ENCODE data around the gene IFIT5. TPM values are rescaled to one million over a fixed set of nuclear protein-coding genes. Genes with fewer than 3 reads are reported as not detected.

IFIT5 gene
- total and polyA plus RNA-seq, 5 experiments from 2014 or later, result 9.0 to 23.4 (median 10.6) TPM

DNA sequence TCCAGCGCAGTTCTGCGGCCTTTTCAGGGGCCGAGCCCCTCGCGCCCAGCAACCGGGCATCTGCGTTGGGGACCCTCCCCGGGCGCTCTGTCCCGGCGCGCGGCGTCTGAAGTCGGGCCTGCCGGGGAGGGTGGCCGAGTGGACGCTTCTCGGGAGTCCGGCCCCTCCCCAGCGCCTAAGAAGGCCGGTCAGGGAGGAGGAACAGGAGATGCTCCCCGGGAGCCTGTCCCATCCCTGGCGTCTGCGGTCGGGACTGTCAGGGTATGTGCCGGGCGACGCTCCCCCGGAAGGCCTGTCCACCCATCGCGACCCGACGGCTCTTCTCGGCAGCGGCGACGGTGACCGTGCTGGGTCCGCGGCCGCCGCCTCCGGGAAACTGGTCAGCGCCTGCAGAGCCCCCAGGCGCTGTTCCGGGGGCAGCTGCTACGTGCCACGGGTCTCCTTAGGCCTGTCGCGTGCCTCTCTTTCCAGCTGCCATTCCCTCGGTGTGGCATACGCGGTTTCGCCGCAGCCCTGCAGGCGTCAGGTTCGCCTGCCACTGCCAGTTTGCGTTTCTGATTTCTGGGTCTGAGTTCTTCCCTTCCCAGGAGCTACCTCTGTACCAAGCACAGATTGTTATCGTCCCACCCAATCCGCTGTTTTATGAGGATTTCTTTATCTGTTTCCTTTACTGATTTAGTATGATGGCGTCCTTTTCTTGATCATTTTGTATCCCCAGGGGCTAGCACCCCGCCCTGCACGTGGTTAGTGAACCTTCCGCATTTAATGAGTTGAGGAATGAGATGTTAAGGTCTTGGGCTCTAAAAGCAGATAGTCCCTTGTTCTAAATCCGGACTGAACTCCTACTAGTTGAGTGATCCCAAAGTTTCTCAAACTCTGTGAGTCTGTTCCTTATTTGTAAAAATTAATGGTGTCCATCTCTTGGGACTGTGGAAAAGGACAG, 782 bp downstream of the IFIT5 start:
- POLR2A ChIA-PET, result interaction anchor here (0.6 to 4.7 kb wide), 9 partner anchors 9 to 205 kb away, joined by 4 to 70 read pairs (median 4); partner anchors contain the start of genes IFIT1, IFIT2 and LIPA
- ATAC-seq (peak; percentile 52 to 54), DNase-seq (peak; percentile 18 to 71 (median 46))
- no peaks in the 10 kb centered on the region for H3K9me3 Mint-ChIP-seq
- H3K27ac Mint-ChIP-seq, result peak overlapping the region; percentile 91 to 100 (median 98)
- H3K27me3 Mint-ChIP-seq, result no peaks in the 10 kb centered on the region
- H3K4me3 Mint-ChIP-seq, result peak overlapping the region; percentile 92 to 100 (median 97)
- peaks cover 29 to 83% (median 55%) of the 10 kb centered on the region in 4 donors for H3K4me1 Mint-ChIP-seq
- peaks cover 0 to 15% (median 4%) of the 10 kb centered on the region in 3 donors for H3K36me3 Mint-ChIP-seq

DNA sequence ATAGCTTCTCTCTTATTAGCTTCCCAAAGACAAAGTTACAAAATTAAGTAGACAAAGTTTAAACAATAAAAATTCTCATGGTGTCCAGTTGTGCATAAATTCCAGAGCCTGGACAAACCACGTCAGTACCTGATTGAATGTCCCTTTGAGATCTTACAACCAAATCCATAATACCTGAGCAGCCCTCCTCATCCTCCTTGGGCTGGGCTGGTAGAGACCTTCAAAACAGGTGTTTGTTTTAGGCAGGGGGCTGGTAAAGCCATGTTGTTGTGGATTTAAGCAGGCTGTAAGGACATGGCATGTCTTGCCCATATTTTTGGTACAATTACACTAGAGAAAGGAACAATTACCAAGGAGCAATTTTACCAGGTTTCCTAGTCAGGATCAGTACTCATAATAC, 2.1 kb downstream of the IFIT5 start:
- POLR2A ChIA-PET, result no interaction called here
- Mint-ChIP-seq H3K27ac (peak overlapping the region; percentile 45 to 100 (median 98)), H3K36me3 (peaks cover 0 to 28% (median 12%) of the 10 kb centered on the region in 3 donors), H3K4me3 (peak overlapping the region; percentile 92 to 100 (median 97)), H3K27me3 (no peaks in the 10 kb centered on the region), H3K4me1 (peaks cover 26 to 83% (median 53%) of the 10 kb centered on the region in 4 donors), H3K9me3 (no peaks in the 10 kb centered on the region)
- DNase-seq (no peak), ATAC-seq (no peak)

DNA sequence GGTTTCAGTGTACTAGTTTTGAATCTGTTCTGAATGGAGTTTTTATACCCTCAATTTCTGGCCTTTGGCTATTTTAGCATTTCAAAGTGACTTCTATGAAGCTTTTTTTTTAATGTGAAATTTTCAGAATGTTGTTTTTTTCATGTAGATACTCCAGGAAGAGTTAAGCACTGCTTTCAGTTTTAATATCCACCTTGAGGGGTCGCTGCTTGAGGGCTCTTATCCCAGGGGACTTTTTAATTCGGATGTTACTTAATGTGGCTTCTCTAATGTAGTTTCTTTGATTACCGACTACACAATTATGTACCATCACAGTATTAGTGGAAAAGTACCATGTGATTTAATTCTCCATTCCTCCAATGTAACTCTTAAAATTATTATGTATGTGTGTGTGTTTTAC, 5.2 kb downstream of the IFIT5 start:
- Mint-ChIP-seq H3K4me1 (peaks cover 27 to 64% (median 37%) of the 10 kb centered on the region in 4 donors), H3K4me3 (peak overlapping the region in 7 of 10 donors; percentile 16 to 61 (median 39)), H3K9me3 (no peaks in the 10 kb centered on the region), H3K27me3 (no peaks in the 10 kb centered on the region), H3K36me3 (peaks cover 0 to 32% (median 12%) of the 10 kb centered on the region in 3 donors), H3K27ac (peak overlapping the region in 8 of 10 donors; percentile 19 to 100 (median 54))
- DNase-seq (peak in 5 of 10 donors; percentile 19 to 32 (median 27)), ATAC-seq (peak in 1 of 2 donors; percentile 44)
- POLR2A ChIA-PET, result interaction anchor here (0.7 to 0.8 kb wide), 2 partner anchors 71 to 118 kb away, joined by 3 to 4 read pairs; partner anchors contain the start of gene IFIT2

DNA sequence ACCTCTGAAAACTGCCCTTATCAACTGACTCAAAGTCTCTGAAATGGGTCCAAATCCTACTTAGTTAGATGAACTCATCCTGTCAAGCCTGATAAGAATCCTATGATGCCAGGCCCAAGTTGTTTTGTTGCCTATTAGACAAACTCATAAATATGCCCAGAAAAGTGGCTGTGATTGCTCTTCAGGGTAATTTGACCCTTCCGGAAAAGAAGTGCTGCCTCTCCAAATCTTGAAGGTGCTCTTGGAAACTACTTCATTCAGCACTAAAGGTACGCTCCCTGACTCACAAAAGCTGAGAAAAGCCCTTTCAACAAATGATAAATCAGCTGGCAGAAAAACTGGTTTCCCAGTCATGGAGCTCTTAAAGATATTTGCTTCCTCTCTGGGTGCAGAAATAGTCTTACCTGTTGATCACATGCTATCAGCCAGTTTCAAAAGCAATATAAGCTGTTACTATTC, 6.7 kb downstream of the IFIT5 start:
- POLR2A ChIA-PET, result no interaction called here
- Mint-ChIP-seq H3K27me3 (no peaks in the 10 kb centered on the region), H3K27ac (peak overlapping the region in 5 of 10 donors; percentile 11 to 62 (median 54)), H3K36me3 (peaks cover 0 to 32% (median 12%) of the 10 kb centered on the region in 3 donors), H3K4me1 (peaks cover 20 to 55% (median 27%) of the 10 kb centered on the region in 4 donors), H3K9me3 (no peaks in the 10 kb centered on the region), H3K4me3 (peak overlapping the region in 1 of 10 donors; percentile 18)
- ATAC-seq (no peak), DNase-seq (no peak)

DNA sequence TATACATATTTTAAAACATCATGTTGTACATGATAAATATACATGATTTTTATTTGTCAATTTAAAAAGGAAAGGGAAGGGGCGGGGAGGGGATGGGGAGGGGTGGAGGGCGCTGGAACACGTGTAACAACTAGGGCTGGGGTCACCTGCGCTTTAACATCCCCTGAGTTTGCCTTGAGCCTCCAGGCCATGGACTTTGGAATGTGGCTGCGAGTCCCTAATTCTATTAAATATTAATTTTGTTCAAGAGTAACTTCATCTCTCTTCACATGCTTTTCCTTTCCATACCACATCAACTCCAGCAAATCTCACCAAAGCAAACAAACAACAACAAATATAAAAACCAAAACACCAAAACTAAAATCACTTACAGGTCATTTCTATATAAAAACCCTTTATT, 10.6 kb downstream of the IFIT5 start:
- Mint-ChIP-seq H3K36me3 (peaks cover 0 to 18% (median 7%) of the 10 kb centered on the region in 3 donors), H3K4me3 (no peak overlapping the region), H3K27ac (peak overlapping the region in 1 of 10 donors; percentile 35), H3K9me3 (no peaks in the 10 kb centered on the region), H3K27me3 (peaks cover 0 to 9% (median 0%) of the 10 kb centered on the region in 5 donors), H3K4me1 (peaks cover 0 to 18% (median 4%) of the 10 kb centered on the region in 4 donors)
- ATAC-seq (no peak), DNase-seq (no peak)
- POLR2A ChIA-PET, result no interaction called here

DNA sequence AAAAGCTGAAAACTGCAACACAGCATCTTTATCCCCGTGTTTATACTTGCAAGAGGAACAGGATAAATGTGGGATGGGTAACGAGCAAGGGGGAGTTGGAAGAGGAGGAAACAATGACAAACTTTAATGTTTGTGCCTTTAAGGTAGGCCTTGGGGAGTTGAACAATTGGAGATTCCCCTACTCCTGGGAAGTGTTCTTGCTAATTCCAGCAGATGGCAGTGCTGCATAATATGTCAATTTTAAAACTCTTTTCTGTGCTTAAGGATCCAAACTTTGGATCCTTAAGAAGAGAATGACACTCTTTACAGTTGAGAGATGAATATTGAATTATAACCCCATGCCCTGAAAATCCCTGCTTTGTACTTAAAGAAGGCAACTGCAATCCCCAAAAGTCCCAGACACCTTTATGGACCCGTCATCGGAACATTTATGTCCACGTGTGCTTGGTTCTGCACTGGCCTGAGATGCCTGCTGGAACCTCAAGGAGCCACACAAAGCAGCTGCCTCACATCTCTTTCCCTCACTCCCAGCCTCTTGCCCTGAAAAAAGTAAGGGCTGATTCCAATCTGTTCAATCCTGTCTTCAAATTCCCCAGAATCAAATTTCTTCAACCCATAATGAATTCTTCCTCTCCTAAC, 12.0 kb downstream of the IFIT5 start:
- Mint-ChIP-seq H3K27me3 (peaks cover 0 to 9% (median 0%) of the 10 kb centered on the region in 5 donors), H3K27ac (peak overlapping the region in 3 of 10 donors; percentile 3 to 35 (median 22)), H3K4me3 (no peak overlapping the region), H3K9me3 (no peaks in the 10 kb centered on the region), H3K36me3 (peaks cover 0 to 5% (median 0%) of the 10 kb centered on the region in 3 donors), H3K4me1 (peaks cover 0 to 6% (median 3%) of the 10 kb centered on the region in 4 donors)
- peak; percentile 59 to 62 for ATAC-seq
- peak in 3 of 10 donors; percentile 22 to 28 (median 22) for DNase-seq
- POLR2A ChIA-PET, result no interaction called here

DNA sequence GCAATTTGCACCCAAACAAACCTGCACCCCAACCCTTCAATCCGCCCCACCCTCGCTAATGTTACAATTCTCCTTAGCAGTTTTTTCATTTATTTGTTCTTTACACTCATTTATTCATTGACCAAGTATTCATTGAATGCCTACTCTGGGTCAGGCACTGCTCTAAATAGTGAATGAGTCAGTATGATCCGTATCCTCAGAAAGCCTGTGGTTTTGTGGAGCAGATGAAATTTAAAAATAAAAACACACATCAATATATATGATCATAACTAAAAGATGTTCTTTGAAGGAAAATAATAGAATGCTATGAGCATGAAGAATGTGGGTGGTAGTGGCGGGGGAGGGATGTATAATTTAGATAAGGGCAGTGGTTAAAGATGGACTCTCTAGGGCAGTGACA, 13.3 kb downstream of the IFIT5 start:
- no peak overlapping the region for H3K4me3 Mint-ChIP-seq
- DNase-seq (no peak), ATAC-seq (no peak)
- H3K9me3 Mint-ChIP-seq, result no peaks in the 10 kb centered on the region
- peaks cover 0 to 2% (median 0%) of the 10 kb centered on the region in 3 donors for H3K36me3 Mint-ChIP-seq
- no peak overlapping the region for H3K27ac Mint-ChIP-seq
- H3K27me3 Mint-ChIP-seq, result peaks cover 0 to 9% (median 0%) of the 10 kb centered on the region in 5 donors
- H3K4me1 Mint-ChIP-seq, result peaks cover 0 to 3% (median 3%) of the 10 kb centered on the region in 4 donors
- POLR2A ChIA-PET, result no interaction called here

DNA sequence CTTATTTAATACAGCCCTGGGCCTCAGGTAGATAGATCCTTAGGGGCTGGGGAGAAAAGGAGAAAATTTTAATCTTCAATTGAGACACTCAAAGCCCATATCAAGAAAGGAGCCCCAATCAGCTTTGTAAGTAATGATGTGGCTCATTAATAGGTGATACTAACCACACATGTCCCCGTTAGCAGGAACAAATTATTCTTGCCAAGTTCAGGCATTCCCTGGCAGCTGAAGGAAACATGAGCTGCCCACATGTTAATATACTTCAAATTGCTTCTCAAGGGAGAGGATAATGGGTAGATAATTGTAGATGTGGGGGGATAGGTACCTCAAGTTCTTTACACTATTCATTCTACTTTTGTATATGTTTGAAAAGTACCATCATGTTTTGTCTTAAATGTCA, 14.5 kb downstream of the IFIT5 start:
- no peaks in the 10 kb centered on the region for H3K36me3 Mint-ChIP-seq
- H3K27me3 Mint-ChIP-seq, result peaks cover 0 to 9% (median 3%) of the 10 kb centered on the region in 5 donors
- H3K4me3 Mint-ChIP-seq, result no peak overlapping the region
- no peak for ATAC-seq
- no peak overlapping the region for H3K27ac Mint-ChIP-seq
- no peaks in the 10 kb centered on the region for H3K9me3 Mint-ChIP-seq
- POLR2A ChIA-PET, result no interaction called here
- no peak for DNase-seq
- no peaks in the 10 kb centered on the region for H3K4me1 Mint-ChIP-seq

DNA sequence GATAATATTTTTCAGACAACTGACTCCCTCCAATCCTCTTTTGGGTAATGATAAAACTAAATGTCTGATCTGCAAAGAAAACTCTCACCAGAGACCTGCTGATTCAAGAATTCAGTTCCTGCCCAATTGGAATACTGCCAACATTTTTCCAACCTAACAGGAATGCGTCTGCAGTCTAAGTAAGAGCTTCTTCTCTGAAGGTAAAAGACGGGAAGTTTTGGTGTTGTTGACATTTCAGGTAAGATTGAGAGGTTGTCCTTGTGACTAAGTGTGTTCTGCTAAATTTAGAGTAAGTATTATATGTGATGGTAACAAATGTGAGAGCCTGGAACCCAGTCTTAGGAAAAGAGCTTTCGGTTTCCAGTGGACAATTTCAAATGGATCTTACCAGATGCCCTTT, 17.6 kb downstream of the IFIT5 start:
- peaks cover 9 to 31% (median 17%) of the 10 kb centered on the region in 5 donors for H3K27me3 Mint-ChIP-seq
- no peaks in the 10 kb centered on the region for H3K4me1 Mint-ChIP-seq
- POLR2A ChIA-PET, result no interaction called here
- no peak overlapping the region for H3K4me3 Mint-ChIP-seq
- no peaks in the 10 kb centered on the region for H3K36me3 Mint-ChIP-seq
- ATAC-seq (no peak), DNase-seq (no peak)
- H3K27ac Mint-ChIP-seq, result no peak overlapping the region
- H3K9me3 Mint-ChIP-seq, result no peaks in the 10 kb centered on the region

DNA sequence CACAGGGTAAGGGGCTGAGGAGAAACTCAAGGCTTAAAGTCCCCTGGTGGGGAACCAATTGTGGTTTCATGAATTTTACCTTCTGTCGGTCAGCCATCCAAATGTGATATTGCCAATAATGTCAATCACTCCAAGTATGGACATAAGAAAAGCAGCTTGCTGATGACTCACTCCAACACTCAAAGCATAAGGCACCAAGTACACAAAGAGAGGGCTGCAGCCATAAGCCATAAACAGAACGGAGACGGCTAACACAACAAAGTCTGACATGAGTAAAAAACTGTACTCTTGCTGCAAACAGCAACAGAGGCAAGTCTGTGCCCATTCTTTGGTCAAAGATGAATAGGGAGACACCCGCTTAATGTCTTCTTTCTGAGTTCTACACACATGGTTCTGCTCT, 24.2 kb downstream of the IFIT5 start:
- Mint-ChIP-seq H3K4me1 (no peaks in the 10 kb centered on the region), H3K27ac (no peak overlapping the region), H3K27me3 (peaks cover 11 to 42% (median 14%) of the 10 kb centered on the region in 5 donors), H3K9me3 (no peaks in the 10 kb centered on the region), H3K4me3 (no peak overlapping the region), H3K36me3 (no peaks in the 10 kb centered on the region)
- POLR2A ChIA-PET, result no interaction called here
- DNase-seq, result no peak
- no peak for ATAC-seq

DNA sequence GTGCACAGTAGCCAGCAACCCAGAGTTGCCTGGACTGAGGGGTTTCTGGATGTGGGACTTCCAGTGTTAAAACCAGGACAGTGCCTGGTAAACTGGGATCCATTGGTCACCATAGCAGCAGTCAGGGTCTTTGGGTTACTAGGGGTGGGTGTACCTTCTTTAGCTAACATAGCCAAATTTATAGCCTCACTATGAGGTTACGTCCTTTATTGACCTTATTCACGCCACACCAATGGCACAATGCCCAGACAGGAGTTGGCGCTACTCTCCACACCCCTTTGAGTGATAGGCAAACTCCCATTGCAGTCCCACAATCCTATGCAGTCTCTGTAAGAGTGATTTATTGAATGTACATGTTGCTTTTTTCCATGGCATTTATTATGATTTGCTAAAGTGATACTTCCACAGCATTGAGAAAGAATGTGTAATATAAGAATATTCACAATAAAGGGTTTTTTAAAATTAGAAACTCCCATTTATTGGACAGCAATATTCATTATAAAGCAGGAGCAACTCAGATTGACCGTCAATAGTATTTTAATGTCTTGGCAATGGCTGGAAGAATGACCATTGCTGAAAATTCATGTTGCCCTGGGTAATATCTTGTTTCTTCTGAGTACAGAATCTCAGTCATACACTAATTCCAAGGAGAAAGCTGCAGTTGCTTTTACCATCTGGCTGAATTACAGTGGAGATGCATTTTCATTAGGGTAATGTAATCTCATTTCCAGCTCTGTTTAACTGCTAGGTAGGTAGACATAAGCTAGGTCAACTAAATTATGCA, 26.1 kb downstream of the IFIT5 start:
- H3K27ac Mint-ChIP-seq, result no peak overlapping the region
- no peaks in the 10 kb centered on the region for H3K36me3 Mint-ChIP-seq
- H3K4me1 Mint-ChIP-seq, result no peaks in the 10 kb centered on the region
- no peak overlapping the region for H3K4me3 Mint-ChIP-seq
- DNase-seq (no peak), ATAC-seq (no peak)
- H3K27me3 Mint-ChIP-seq, result peaks cover 8 to 36% (median 12%) of the 10 kb centered on the region in 5 donors
- POLR2A ChIA-PET, result no interaction called here
- H3K9me3 Mint-ChIP-seq, result no peaks in the 10 kb centered on the region

DNA sequence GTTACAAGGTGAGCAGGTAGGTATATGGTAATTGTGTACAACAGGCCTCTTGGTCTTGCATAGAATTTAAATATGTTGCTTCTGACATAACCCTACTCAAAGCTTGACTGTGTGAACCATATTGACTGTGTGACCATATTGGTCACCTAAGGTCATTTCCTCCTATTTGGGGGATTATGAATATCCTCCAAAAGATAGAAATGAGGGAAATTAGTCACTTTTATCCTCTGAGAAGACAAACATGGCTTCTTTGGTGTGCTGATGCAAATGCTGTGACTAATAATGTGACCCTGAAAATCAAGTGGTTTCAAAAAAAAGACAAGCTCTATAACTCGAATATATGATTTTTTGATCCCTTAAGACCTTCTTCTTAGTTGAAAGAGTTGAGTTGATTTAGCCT, 27.9 kb downstream of the IFIT5 start:
- no peak for DNase-seq
- ATAC-seq, result no peak
- no peak overlapping the region for H3K27ac Mint-ChIP-seq
- peaks cover 3 to 27% (median 9%) of the 10 kb centered on the region in 5 donors for H3K27me3 Mint-ChIP-seq
- H3K4me3 Mint-ChIP-seq, result no peak overlapping the region
- peaks cover 0 to 8% (median 0%) of the 10 kb centered on the region in 3 donors for H3K36me3 Mint-ChIP-seq
- no peaks in the 10 kb centered on the region for H3K4me1 Mint-ChIP-seq
- H3K9me3 Mint-ChIP-seq, result peaks cover 0 to 16% (median 9%) of the 10 kb centered on the region in 9 donors
- POLR2A ChIA-PET, result no interaction called here
